GM04503 (cell line): ENCODE data around the gene CTIF.

Experiments
- DNase-seq: peaks from one replicate; pipeline ENCODE4 v3.0.0-alpha.2; 2012; ENCODE audit warnings: low read depth

The CTIF gene

DNA sequence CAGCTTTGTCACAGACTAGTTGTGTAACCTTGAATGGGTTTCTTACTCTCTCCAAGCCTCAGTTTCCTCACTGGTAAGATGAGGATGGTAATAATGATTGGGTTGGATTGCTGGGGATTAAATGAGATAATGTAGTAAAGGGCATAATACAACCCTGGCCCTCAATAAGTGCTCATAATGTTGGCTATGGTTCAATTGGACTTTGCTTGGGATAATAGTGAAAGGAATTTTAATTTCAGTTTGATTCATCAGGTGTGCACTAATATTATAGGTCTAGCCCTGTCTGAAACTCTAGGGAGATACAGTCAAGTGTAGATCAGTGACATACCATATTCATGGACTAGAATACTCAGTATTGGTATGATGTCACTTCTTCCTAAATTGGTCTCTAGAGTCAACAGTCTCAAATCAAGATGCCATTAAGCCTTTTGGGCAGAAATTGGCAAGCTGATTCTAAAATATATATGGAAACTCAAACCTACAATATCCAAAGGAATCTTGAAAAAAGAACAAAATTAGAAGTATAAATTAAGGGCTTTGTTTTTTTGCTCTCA lies 250.5 kb downstream of the CTIF start:
- no peak for DNase-seq

GRCh38 chr18:48790226-48790863 lies 251.5 kb downstream of the CTIF start:
- DNase-seq, result no peak

DNA sequence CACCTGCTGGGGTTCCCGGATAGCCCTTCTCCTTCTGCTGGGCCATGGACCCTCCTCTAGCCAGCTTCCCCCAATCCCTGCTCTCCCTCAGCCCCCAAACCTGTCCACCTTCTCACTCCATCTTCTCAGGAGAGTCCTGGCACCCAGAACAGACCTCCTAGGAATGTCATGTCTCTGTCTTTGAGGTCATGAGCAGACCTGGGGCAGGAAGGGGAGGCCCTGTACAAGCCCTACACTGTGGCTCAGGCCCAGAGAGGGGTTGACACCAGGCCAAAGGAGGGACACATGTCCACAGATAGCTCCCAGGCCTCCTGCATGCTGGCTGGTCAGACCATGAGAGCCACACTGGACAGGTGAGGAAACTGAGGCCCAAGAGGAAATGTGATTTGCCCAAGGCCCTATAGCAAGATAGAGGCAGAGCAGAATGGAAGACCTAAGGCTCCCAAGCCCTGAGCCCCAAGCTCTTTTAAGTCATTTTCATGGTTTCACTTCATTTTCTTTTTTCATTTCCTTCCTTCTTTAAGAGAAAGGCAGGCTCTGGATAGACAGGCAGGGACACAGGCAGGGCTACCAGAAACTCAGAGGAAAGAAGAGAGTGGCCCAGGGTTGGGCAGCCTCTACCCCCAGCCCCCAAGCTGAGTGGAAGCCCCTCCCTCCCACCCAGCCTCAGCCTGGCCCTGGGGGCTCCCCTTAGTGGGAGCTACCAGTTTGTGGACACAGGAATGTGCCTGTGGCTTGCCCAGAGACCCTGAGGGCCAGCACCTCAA lies 252.2 kb downstream of the CTIF start:
- DNase-seq, result no peak

- DNase-seq, result no peak
Observed at GRCh38 chr18:48791636-48792105, 252.8 kb downstream of the CTIF start.

- no peak for DNase-seq
Observed at GRCh38 chr18:48792141-48792540, 253.3 kb downstream of the CTIF start.

DNA sequence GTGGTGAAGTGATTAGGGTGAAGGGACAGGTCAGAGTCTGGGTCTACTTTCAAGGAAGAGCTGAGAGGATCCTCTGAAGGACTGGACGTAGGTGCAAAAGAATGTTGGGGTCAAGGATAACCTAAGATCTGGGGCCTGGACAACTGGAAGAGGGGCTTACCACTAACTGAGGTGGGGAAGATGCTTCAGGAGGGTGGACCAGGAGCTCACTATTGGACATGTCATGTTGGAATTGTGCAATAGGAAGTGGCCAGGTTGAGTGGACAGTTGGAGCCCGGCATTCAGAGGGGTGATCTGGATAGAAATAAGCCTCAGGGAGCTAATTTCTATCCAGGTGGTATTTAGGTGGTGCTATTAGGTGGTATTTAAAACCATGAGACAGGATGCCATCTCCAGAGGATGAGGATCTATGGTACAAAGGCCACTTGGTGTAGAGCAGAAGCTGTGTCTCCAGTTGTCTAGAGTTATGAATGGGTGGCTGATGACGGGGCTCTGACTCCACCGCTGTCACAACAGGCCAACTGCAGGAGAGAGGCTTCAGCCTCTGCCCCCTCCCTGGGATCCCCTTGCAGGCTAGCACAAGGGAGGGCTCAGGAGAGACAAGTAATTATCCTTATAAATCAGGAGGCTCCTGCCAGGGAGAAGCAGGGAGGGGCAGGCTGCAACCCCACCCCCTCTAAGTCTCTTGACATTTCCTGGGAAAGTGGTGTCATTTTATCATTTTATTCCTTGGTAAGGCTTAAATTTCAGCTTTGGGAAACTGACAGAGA lies 254.0 kb downstream of the CTIF start:
- DNase-seq, result no peak

DNA sequence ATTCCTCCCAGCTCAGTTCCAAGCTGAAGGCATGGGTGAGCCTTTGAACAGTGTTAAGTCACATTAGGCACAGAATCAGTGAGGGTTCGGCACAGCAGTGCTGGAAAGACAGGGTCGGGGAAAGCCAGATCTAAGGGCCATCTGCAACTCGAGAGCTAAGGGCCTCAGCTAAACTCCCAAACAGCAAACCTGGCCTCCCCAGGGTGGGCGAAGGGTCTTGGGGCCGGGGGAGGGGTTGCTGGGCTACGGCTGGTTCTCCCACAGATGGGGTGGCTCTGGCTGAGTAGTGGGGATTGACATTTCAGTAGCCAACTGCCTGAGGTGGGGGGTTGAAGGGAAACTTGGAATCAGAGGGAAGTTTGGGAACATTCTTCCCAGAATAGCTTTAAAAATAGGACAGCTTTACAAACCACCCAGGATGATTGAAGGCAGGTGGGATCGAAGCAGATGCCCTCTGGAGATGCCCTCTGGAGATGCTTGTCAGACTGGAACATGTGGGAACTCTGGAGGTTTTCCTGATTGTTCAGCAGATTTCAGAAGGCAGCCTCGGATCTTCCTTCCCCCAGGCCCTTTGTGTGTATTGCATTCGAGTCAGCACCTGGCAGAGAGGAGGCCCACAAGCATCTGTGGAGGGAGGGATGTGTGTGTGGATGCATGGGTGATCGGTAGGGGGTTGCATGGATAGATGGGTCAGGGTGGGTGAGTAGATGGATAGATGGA lies 255.6 kb downstream of the CTIF start:
- DNase-seq, result no peak

DNA sequence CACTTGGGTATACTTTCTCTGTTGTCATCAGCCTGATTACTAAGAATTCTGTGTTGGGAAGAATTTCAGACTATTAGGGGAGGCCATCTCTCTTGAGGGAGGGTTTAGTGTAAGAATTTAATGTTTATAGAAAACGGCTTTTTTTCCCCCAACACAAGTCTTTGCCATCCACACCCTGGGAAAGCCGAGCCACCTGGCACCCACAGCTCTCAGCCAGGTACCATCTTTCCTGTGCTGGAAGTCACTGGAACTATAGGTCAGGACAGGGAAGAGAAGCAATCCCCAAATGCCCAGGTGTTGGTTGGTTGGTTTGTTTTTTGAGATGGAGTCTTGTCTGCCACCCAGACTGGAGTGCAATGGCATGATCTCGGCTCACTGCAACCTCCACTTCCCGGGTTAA lies 256.9 kb downstream of the CTIF start:
- DNase-seq, result no peak

- no peak for DNase-seq
Observed at GRCh38 chr18:48796491-48797205, 257.8 kb downstream of the CTIF start.

DNA sequence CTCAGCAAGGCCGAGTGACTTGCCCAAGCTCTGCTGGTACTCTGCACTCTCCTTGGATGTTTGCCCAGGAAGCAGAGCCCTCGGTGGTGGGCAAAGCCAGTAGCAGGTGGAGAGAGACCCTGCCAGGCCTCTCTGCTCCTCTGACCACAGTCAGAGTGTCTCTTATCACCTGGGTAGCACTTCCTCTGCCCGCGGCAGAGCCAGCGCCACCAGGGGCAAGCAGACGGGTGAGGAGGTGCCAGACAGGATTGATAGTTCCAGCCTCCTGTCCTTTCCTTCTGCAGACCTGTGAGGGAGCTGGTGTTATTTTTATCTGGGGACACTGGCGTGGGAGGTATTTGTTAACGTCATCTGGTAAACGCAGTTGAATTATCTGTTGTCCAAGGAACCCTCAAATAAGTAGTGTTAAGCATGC lies 259.0 kb downstream of the CTIF start:
- no peak for DNase-seq

GRCh38 chr18:48798334-48799245 lies 259.8 kb downstream of the CTIF start:
- no peak for DNase-seq

DNA sequence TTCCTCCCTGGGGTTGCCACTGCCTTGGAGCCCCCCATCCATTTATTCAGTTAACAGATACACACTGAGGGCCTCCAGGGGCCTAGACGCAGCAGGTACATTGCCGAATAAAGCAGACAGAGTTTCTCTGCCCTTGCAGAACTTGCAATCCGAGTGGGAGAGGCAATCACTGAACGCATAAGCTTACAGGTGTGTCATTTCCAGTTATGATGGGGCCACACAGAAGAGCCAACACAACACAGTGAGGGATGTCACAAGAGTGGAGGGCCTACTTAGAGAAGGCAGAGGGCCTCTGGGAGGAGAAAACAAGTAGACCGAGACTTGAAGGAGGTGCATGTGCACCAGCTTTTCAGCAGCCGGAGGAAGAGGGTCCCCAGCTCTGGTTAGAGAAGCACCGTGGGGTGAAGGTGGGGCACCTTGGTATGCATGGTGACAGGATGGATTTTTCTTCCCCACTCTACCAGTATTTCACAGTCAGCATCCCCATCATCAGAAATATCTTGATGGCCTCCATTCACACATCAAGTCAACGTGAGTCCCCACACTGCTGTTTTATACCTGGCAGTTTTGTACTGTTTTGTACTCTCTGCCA lies 261.0 kb downstream of the CTIF start:
- DNase-seq, result no peak

- DNase-seq, result no peak
Observed at GRCh38 chr18:48800466-48800865, 261.6 kb downstream of the CTIF start.

- DNase-seq, result peak; percentile 13
Observed at GRCh38 chr18:48800876-48801727, 262.3 kb downstream of the CTIF start.

GRCh38 chr18:48801728-48802542 lies 263.1 kb downstream of the CTIF start:
- no peak for DNase-seq

DNA sequence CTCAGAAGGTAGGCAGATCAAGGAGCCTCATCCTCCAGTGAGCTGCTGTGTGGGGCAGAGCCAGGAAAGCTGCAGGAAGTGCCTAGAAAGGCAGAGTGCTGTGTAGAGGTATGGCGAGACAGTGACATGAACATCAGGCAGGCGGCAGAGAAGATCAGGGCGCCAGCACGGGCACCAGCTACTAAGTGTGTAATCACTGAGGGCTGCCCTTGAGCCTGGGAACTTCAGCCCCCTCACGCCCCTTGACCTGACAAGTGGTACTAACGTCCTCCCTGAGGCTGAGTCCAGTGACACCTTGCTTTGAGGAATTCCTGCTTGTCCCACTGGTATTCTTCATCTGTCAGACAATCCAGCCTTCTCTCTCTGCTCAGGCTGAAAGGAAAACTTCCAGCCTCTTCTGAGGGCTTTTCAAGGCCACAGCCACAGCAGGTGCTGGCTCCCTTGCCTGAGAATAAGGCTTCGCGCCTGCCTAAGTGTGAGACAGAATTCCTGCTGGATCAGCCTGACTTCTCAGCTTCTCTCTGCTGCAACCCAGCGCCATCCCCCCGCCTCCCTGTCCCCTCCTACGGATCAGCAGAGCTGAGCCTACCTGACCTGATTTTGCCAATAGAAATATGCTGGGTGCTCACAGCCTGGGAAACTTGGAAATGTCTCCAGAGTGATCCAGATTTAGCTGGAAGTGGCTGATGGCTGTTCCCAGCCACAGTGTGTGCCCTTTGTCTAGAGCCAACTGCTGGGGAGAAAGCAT lies 263.9 kb downstream of the CTIF start:
- DNase-seq, result no peak

- DNase-seq, result no peak
Observed at GRCh38 chr18:48803518-48803917, 264.7 kb downstream of the CTIF start.
